OCI-LY3 (cell line): ENCODE data around the gene SLC16A4.

Experiments used
- EZH2phosphoT487 ChIP-seq: fragments of 200-600 bp; shearing (Covaris generic); IDR thresholded peaks from 2 replicates; pipeline ENCODE4 v1.6.1; 2018; ENCODE audit warnings: antibody characterized with exemption, mixed run types, low read depth
- TF ChIP-seq, protein P1 (sequence below): fragments of 200-600, 300-600 bp; sonication (generic); IDR thresholded peaks from 2 replicates; pipeline ENCODE4 v1.5.1; 2014; ENCODE audit warnings: antibody characterized with exemption, low read length, low read depth

DNA sequence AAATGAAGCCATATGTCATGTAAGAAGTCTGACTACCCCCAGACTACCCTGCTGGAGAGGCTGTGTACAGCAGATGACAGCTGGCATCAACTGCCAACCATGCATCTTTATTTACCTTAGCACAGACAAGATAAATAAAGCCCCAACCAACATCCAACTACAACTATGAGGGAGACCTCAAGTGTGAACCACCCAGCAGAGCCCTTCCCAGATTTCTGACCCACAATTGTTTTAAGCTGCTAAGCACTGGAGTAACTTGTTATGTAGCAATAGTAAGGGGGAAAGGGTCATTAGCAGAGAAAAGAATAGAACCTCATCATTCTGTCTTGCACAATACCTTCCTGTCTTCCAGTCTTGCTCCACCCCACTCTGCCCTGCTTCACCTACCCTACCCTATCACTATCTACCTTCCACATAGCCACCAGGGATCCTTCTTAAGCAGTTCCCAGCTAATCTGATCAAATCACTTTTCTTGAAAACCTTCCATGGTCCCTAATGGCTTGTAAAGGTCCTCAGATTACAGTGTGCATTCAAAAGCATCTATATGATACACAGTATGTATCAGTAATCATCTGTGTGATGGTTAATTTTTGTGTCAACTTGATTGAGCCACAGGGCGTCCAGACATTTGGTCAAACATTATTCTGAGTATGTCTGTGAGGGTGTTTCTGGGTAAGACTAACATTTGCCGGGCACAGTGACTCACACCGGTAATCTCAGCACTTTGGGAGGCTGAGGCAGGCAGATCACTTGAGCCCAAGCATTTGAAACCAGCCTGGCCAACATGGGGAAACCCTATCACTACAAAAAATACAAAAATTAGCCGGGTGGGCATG is 71.3 kb downstream of the SLC16A4 start:
- TF ChIP-seq EZH2phosphoT487 = no peak
- TF ChIP-seq, protein P1, sequence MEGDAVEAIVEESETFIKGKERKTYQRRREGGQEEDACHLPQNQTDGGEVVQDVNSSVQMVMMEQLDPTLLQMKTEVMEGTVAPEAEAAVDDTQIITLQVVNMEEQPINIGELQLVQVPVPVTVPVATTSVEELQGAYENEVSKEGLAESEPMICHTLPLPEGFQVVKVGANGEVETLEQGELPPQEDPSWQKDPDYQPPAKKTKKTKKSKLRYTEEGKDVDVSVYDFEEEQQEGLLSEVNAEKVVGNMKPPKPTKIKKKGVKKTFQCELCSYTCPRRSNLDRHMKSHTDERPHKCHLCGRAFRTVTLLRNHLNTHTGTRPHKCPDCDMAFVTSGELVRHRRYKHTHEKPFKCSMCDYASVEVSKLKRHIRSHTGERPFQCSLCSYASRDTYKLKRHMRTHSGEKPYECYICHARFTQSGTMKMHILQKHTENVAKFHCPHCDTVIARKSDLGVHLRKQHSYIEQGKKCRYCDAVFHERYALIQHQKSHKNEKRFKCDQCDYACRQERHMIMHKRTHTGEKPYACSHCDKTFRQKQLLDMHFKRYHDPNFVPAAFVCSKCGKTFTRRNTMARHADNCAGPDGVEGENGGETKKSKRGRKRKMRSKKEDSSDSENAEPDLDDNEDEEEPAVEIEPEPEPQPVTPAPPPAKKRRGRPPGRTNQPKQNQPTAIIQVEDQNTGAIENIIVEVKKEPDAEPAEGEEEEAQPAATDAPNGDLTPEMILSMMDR = no peak
